ENCODE data around the gene TTLL11.

GRCh38 chr9:121784731-121785411 lies 308.2 kb downstream of the TTLL11 start:
- TF ChIP-seq CTCF (optimal IDR thresholded peaks at IDR 0.05 in 1 of 3, IDR thresholded peaks at IDR 0.05 in 1 of 3, conservative IDR thresholded peaks at IDR 0.05 in 1 of 3; ENCODE audit: extremely low read depth in 1 of 3, insufficient read depth in 2 of 3, low read length in 3 of 3) = no peak
- no peak for TF ChIP-seq EZH2 (IDR thresholded peaks at IDR 0.05; ENCODE audit: low read length)

Data from keratinocyte (primary cell).